ENCODE results near the gene NDRG4.
"Not testable (repeated sequence)": the region's sequence is repeated elsewhere in the genome, so short reads cannot be mapped to it uniquely, and the experiment has no call there.

NDRG4 gene

DNA sequence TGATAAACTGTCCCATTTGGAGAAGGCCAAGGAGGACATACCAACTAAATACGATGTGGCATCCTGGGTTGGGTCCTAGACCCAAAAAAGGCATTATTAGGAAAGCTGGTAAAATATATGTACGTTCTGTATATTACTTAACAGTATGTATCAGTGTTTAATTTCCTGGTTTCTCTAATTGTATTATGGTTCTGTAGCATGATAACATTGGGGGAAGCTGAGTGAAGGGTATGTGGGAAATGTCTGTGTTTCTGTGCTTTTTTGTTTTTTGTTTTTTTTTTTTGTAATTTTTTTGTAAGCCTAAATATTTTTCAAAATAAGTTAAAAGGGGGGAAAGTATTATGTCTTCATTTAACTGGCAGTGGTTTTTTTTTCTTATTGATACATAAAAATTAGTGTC is 21.5 kb upstream of the NDRG4 start:
- peaks cover 28% of the 10 kb centered on the region for H3K27me3 Mint-ChIP-seq
- no peak overlapping the region for H3K4me3 Mint-ChIP-seq
- no peak for ATAC-seq
- H3K27ac Mint-ChIP-seq, result no peak overlapping the region
- H3K4me1 Mint-ChIP-seq, result no peaks in the 10 kb centered on the region
- H3K9me3 Mint-ChIP-seq, result no peaks in the 10 kb centered on the region
- no peaks in the 10 kb centered on the region for H3K36me3 Mint-ChIP-seq

DNA sequence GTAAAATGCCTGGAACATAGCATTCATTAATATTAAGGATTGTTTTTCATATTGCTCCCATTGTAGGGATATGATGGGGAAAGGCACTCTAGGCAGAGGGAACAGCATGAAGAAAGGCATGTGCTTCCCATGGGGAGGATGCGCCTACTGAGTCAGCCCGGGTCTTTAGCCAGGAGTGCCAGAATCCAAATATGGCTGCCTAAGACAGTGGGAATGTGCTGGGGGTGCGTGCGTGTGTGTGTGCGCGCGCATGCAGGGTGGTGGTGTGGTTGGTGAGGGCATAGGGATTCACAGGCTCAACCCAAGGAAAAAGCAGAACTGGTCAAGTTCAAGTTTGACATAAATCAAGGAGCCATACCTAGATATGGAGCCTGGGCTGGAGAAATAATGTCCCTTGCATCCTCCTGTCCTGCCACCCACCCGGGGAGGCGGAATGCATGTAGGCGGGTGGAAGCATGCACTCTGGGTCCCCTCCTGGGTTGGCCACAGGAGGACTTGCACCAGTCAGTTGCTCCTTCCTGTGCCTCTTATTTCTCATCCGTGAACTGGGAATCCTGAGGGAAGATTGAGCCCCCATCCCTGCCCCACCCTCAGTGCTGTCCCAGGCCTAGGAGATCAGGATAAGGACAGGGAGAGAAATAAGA is 18.6 kb upstream of the NDRG4 start:
- Mint-ChIP-seq H3K27me3 (peaks cover 12% of the 10 kb centered on the region), H3K9me3 (no peaks in the 10 kb centered on the region)
- ATAC-seq, result no peak

DNA sequence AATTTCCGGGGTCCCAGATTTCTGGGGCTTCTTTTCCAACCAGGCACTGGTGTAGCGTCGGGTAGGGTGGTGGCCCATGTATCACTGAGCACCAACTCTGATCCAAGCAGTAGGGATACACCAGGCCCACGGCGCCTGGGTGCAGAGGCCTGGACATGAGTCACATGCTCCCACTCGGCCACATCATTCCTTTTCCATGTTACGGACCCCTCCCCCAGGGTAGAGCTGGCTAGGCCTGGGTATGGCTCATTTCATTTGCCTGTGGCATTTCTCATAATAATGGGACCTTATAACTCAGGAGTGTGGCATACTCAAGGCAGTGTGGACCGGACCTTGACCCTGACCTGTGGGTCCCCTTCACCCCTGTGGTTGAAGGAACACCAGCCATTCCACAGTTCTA is 18.0 kb upstream of the NDRG4 start:
- H3K27ac Mint-ChIP-seq, result no peak overlapping the region
- no peaks in the 10 kb centered on the region for H3K9me3 Mint-ChIP-seq
- no peak overlapping the region for H3K4me3 Mint-ChIP-seq
- H3K27me3 Mint-ChIP-seq, result peaks cover 17% of the 10 kb centered on the region
- ATAC-seq, result peak; percentile 38
- H3K36me3 Mint-ChIP-seq, result no peaks in the 10 kb centered on the region
- no peaks in the 10 kb centered on the region for H3K4me1 Mint-ChIP-seq

More for the DNA sequence above, 18.6 kb upstream of the NDRG4 start:
- Mint-ChIP-seq H3K27ac (no peak overlapping the region), H3K4me1 (no peaks in the 10 kb centered on the region), H3K36me3 (no peaks in the 10 kb centered on the region), H3K4me3 (no peak overlapping the region)

DNA sequence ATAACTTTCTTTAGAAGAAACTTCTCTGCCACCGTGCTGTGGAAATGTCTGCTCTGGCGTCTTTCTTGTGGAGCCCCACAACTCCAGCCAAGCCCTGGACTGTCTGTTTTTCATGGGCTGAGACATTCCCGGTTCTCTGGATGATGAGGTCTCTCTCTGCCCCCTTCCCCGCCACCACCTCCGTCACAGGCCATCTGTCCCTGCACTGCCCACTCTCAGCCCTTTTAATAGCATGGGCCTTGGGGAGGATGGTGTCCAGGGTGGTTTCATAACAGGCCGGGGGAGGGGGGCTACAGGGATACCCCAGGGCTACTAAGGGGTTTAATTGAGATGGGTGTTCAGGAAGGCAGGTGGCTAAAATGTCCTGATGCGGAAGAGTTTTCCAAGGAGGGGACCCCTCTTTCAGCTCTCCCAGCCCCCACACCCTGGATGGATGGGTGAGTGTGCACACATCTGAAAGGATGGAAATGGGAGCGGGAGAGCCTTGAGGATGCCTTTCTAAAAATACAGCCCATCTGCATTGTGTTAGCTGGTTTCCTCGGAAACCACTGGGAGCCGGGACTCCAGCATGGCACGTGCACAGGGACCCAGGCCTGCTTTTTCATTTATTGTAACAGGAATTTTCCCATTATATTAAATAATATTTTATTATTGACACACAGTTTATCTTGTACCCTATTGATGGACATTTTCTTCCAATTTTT is 14.6 kb upstream of the NDRG4 start:
- no peak for ATAC-seq

DNA sequence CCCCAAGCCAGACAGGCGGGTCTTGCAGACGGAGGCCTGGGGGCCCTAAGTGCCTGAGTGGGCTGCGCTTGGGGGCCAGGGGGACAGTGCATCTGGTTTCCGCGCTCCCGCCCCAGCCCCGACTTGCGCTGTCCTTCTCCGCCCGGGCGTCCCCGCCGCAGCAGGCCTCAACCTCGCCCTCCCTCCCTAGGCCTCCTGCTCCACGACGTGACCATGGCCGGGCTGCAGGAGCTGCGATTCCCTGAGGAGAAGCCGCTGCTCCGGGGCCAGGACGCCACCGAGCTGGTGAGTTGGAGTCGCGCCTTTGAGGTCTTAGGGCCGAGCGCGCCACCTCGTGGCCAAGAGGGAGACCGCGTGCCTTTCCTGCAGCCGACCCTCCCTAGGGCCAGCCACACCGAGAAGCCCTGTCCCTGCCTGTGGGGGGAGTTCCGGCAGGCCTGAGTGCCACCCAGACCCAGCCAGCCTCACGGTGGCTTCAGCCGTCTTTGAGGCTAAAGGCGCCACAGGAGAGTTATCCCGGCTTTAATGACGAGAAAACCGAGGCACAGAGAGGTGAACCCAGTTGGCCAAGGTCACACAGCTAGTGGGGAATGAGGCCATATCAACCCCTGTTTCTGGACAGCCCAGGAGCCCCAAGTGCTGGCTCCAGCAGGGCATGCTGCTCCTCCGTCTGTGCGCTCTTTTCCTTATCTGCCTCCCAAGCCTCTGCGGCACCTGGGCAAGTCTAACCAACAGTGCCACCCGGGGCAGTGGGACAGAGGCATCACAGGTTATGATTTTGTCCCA is 12.2 kb upstream of the NDRG4 start:
- Mint-ChIP-seq H3K27ac (no peak overlapping the region), H3K36me3 (no peaks in the 10 kb centered on the region), H3K27me3 (peaks cover 16% of the 10 kb centered on the region), H3K4me1 (no peaks in the 10 kb centered on the region), H3K9me3 (no peaks in the 10 kb centered on the region), H3K4me3 (no peak overlapping the region)
- ATAC-seq, result peak; percentile 78

More for the DNA sequence above, 14.6 kb upstream of the NDRG4 start:
- Mint-ChIP-seq H3K36me3 (no peaks in the 10 kb centered on the region), H3K9me3 (no peaks in the 10 kb centered on the region), H3K4me1 (no peaks in the 10 kb centered on the region), H3K4me3 (no peak overlapping the region), H3K27ac (no peak overlapping the region), H3K27me3 (peaks cover 24% of the 10 kb centered on the region)

DNA sequence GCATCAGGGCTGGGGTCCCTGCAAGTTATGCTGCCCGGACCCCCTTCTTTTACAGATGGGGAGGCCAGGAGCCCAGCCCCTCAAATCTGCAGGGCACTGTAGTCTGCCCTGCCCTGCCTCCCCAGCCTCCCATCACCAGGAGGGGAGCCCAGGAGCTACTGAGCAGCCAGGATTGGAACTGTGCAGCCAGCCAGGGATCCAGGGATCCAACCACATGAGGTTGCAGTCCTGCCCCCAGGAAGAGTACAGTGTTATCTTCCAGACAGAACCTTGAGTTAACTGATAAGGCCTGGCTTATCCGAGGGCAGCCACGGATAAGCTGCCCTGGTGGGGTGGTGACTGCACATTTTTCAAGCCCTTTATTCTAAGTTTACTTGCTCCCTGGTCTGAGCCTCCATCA is 11.4 kb upstream of the NDRG4 start:
- no peaks in the 10 kb centered on the region for H3K9me3 Mint-ChIP-seq
- H3K36me3 Mint-ChIP-seq, result no peaks in the 10 kb centered on the region
- no peak for ATAC-seq
- H3K4me1 Mint-ChIP-seq, result no peaks in the 10 kb centered on the region
- H3K27ac Mint-ChIP-seq, result no peak overlapping the region
- no peak overlapping the region for H3K4me3 Mint-ChIP-seq
- H3K27me3 Mint-ChIP-seq, result peaks cover 22% of the 10 kb centered on the region

DNA sequence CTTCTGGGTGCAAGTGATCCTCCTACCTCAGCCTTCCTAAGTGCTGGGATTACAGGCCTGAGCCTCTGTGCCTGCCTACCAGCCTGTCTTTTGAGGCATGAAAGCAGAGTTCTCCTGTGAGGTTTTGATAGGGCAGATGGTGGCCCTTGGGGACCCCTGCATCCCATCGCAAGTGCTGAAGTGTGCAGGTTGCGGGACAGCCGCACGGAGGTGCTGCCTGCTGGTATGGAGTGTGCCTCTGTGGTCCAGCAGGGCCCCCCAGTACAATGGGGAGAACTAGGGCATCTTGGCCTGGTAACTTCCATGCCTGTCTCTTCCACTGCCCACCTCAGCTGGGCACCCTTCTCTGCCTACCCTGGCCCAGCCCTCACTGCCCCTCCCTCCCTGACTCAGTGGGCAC is 9.9 kb upstream of the NDRG4 start:
- no peak for ATAC-seq
- Mint-ChIP-seq H3K4me1 (peaks cover 1% of the 10 kb centered on the region), H3K36me3 (no peaks in the 10 kb centered on the region), H3K27me3 (peaks cover 31% of the 10 kb centered on the region), H3K27ac (no peak overlapping the region), H3K4me3 (no peak overlapping the region), H3K9me3 (no peaks in the 10 kb centered on the region)

DNA sequence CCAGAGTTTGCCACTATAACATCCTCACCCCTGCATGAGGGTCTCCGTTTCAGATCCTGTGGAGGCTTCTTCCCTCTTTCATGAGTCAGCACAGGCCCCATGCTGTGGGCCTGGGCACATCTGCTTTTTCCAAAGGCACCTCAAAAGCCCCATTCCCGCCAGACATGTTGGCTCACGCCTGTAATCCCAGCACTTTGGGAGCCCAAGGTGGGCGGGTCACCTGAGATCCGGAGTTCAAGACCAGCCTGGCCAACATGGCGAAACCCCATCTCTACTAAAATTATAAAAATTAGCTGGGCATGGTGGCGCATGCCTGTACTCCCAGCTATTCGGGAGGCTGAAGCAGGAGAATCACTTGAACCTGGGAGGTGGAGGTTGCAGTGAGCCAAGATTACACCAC is 9.4 kb upstream of the NDRG4 start:
- H3K4me1 Mint-ChIP-seq, ATAC-seq, H3K4me3 Mint-ChIP-seq, H3K36me3 Mint-ChIP-seq, H3K9me3 Mint-ChIP-seq, H3K27ac Mint-ChIP-seq: not testable (repeated sequence)
- H3K27me3 Mint-ChIP-seq, result peaks cover 36% of the 10 kb centered on the region

DNA sequence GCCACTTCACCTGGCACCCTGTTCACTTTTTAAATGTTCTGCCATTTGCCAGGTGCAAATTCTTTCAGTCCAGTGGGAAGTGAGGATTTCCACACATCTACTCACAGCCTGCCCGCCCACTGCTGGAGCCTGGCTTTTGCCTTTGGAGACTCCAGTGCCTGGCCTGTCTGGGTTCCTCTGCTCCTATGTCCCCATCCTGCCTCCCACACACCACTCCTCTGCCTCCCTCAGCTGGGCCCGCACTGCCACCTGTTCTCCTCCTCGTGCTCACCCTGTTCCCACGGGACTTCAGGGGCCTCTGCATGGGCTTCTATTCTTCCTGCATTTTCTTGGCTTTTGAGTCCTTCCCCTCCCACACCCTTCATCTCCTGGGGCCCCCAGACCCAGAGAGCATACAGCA is 7.9 kb upstream of the NDRG4 start:
- no peak for ATAC-seq
- no peak overlapping the region for H3K27ac Mint-ChIP-seq
- peaks cover 11% of the 10 kb centered on the region for H3K4me1 Mint-ChIP-seq
- H3K4me3 Mint-ChIP-seq, result no peak overlapping the region
- no peaks in the 10 kb centered on the region for H3K36me3 Mint-ChIP-seq
- H3K27me3 Mint-ChIP-seq, result peaks cover 40% of the 10 kb centered on the region
- no peaks in the 10 kb centered on the region for H3K9me3 Mint-ChIP-seq

DNA sequence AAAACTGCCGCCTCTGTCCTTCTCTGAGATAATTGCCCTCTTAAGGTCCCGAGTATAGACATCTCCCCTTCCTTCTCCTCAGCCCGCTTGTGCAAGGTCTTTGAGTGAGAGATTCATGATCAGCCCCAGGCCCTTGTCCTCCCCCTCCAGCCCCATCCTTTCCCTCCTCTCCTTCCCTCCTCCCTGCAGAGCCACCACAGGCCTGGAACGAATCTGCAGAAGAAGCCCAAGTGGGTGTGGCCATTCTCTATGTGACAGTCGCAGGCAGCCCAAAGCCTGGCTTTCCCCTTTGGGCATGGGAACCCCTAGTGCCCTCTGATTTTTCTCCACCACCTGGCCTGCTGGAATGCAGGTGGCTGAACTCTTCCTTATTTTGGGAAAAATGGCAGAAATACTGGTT is 7.2 kb upstream of the NDRG4 start:
- no peak for ATAC-seq
- Mint-ChIP-seq H3K27me3 (peaks cover 41% of the 10 kb centered on the region), H3K4me3 (no peak overlapping the region), H3K36me3 (no peaks in the 10 kb centered on the region), H3K9me3 (no peaks in the 10 kb centered on the region), H3K27ac (no peak overlapping the region), H3K4me1 (peaks cover 16% of the 10 kb centered on the region)

DNA sequence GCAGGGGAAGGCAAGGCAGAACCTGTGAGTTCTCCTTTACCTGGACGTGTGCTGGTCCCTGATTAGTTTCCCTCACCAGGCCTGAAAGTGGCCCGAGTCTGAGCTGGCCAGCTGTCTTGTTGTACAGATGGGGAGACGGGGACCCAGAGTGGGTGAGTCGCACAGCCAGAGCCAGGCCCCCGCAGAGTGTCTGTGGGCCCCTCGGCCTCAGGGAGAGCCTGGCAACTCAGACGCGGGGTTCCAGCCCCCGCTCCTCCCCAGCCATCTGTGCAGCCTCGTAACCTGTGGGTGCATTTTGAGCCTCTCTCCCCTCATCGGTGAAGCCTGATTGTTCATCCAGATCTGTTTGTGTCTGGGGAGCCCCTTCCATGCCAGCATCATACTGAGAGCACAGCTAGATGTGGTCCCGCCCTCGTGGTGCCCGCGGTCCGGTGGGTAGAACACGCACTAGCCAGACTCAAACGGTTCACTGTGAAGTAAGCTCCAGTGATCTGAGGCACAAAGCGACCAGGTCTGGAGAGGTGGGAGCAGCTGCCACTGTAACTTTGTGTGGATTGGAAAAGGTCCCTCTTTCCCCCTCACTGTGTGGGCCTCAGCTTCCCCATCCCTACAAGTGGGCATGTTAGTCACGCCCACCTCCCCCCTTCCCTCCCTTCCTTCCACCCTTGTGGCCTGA is 6.0 kb upstream of the NDRG4 start:
- H3K4me3 Mint-ChIP-seq, result no peak overlapping the region
- no peaks in the 10 kb centered on the region for H3K9me3 Mint-ChIP-seq
- H3K36me3 Mint-ChIP-seq, result no peaks in the 10 kb centered on the region
- ATAC-seq, result no peak
- peaks cover 22% of the 10 kb centered on the region for H3K4me1 Mint-ChIP-seq
- peaks cover 51% of the 10 kb centered on the region for H3K27me3 Mint-ChIP-seq
- H3K27ac Mint-ChIP-seq, result no peak overlapping the region

DNA sequence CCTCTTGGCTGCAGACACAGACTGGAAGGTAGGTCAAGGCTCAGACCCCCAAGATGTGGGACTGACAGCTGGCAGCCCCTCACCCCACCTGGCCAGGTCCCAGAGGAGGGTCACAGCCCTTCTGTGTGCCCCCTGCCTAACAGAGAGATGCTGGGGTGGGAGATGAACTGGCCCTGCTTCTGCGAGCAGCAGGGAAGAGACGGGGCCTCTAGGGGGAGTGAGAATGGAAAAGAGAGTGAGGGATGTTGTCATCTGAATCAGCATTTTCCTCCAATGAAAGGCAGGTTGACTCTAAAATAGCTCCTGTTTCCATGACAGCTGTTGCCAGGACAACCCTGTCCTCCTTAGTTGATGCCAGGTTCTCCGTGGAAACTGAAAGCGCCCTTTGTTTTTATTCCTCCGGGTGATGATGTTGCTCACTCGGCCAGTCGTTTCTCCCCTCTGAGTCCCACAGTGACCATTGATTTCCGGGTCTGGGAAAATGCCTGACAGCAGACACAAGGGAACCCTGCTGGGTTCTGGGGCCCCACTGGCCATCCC is 4.9 kb upstream of the NDRG4 start:
- H3K9me3 Mint-ChIP-seq, result no peaks in the 10 kb centered on the region
- peak; percentile 70 for ATAC-seq

DNA sequence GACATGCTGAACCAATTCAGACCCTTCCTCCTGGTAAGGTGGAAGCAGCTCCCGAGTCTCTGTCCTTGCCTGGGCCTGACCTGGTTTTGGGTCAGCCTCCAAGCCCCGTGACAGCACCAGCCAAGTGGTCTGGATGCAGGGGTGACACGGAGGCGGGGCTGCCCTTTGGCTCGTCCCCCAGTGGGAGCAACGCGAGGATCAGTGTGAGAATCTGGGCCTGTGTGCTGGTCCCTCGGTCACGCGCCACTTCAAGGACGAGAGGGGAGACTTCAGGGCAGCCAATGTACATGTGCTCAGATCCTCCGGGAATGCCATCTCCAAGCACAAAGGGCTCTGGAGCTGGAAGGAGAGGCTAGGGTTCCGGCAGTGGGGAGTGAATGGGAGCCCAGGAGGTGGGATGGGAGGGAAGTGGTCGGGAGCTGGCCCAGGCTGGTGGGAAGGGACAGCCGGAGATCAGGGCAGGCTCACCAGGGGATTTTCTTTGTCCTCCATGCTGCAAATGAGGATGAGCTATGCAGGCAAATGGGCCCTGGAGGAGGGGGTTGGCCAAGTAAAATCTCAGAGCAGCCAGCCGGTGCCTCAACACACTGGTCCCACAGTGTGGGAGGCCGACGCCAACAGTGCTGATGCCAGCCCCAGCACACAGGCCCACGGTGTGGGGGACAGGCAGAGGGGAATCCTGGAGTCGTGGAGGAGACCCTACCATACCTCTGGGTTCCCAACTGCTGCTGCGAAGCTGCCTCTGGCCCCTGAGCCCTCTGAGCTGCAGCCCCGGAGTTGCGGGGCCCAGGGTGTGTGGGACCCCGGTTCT is 4.2 kb upstream of the NDRG4 start:
- Mint-ChIP-seq H3K4me3 (peak overlapping the region; percentile 3), H3K4me1 (peaks cover 31% of the 10 kb centered on the region), H3K9me3 (no peaks in the 10 kb centered on the region), H3K27ac (peak overlapping the region; percentile 52), H3K36me3 (no peaks in the 10 kb centered on the region), H3K27me3 (peaks cover 66% of the 10 kb centered on the region)
- no peak for ATAC-seq

More for the DNA sequence above, 4.9 kb upstream of the NDRG4 start:
- Mint-ChIP-seq H3K36me3 (no peaks in the 10 kb centered on the region), H3K27me3 (peaks cover 59% of the 10 kb centered on the region), H3K27ac (peak overlapping the region; percentile 52), H3K4me1 (peaks cover 25% of the 10 kb centered on the region), H3K4me3 (peak overlapping the region; percentile 3)

DNA sequence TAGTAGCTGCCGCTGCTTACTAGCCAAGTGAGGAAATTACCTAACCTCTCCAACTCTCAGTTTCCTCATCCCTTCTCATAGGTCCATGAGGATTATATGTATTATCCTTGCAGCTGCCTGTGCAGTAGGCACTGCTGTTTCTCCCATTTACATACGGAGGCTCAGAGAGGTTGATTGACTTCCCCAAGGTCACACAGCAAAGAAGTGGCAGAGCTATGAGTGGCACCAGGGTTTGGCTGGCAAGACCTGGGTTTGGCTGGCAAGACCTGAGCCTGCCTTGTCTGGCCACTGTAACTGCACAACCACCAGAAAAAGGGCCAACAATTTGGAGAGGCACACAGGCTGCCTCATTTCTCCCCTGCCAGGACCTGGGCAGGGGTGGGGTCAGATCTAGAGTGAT is 2.5 kb upstream of the NDRG4 start:
- Mint-ChIP-seq H3K4me1 (peaks cover 46% of the 10 kb centered on the region), H3K27ac (no peak overlapping the region), H3K4me3 (no peak overlapping the region), H3K9me3 (no peaks in the 10 kb centered on the region), H3K36me3 (no peaks in the 10 kb centered on the region), H3K27me3 (peaks cover 83% of the 10 kb centered on the region)
- no peak for ATAC-seq

All from stimulated activated memory B cell treated with anti-CD40 and anti-IgM and Interleukin-4, amounts not matched to agents 10 μg/mL and 1 μg/mL and 100 μg/mL, for 72 hours (primary cell).